Measurements from ENCODE around the gene PFKL.

DNA sequence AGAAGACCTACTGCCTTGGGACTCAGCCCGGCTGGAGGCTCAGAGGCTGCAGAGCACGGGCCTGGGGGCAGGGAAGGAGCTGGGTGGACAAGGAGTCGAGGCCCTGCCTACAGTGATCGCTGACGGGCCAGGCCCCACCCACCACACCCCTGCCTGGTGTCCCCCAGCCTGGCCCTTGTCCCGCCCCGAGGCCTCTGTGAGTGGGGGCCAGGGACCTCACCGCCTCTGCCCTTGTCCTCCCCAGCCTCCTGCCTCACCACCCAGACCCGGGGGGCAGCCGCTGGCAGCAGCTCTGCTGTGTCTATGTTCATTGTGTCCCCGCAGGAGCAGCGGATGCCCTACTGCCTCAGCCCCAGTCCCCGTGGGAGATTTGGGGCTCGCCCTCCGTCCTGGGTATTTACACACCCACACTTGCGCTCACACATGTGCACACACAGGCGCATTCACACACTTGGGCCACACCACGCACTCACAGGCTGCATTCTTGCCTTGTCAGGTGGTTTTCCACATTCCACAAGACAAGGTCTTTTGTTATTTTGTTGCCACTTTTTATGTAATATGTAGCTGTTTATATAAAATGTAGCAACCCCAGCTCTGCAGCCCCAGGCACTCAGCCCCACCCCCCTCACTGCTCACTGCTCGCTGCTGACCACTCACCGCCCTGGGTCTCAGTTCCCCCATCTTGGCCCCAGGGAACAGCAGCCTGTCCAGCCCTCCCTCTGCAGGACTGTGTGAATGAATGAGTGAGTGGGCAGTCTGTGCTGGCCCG, 7.3 kb downstream of the PFKL start:
- TF ChIP-seq, protein P1, sequence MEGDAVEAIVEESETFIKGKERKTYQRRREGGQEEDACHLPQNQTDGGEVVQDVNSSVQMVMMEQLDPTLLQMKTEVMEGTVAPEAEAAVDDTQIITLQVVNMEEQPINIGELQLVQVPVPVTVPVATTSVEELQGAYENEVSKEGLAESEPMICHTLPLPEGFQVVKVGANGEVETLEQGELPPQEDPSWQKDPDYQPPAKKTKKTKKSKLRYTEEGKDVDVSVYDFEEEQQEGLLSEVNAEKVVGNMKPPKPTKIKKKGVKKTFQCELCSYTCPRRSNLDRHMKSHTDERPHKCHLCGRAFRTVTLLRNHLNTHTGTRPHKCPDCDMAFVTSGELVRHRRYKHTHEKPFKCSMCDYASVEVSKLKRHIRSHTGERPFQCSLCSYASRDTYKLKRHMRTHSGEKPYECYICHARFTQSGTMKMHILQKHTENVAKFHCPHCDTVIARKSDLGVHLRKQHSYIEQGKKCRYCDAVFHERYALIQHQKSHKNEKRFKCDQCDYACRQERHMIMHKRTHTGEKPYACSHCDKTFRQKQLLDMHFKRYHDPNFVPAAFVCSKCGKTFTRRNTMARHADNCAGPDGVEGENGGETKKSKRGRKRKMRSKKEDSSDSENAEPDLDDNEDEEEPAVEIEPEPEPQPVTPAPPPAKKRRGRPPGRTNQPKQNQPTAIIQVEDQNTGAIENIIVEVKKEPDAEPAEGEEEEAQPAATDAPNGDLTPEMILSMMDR (IDR thresholded peaks at IDR 0.05) = no peak
- TF ChIP-seq POLR2A (IDR thresholded peaks at IDR 0.05) (no peak), POLR2AphosphoS5 (IDR thresholded peaks at IDR 0.05) (no peak), EP300 (IDR thresholded peaks at IDR 0.05) (no peak)
